Stimulated activated CD8-positive, alpha-beta memory T cell treated with anti-CD3 and anti-CD28 coated beads, Interleukin-12 subunit alpha, Interleukin-12 subunit beta, amount 100 ng/mL, for 1 hour (primary cell): ENCODE measurements around the gene SLN.
"Not testable (repeated sequence)": the region's sequence is repeated elsewhere in the genome, so short reads cannot be mapped to it uniquely, and the experiment has no call there.

Source experiments
- DNase-seq: peaks from one replicate; pipeline ENCODE4 v3.0.0-alpha.2; 2020; ENCODE audit warnings: low read depth

SLN gene

DNA sequence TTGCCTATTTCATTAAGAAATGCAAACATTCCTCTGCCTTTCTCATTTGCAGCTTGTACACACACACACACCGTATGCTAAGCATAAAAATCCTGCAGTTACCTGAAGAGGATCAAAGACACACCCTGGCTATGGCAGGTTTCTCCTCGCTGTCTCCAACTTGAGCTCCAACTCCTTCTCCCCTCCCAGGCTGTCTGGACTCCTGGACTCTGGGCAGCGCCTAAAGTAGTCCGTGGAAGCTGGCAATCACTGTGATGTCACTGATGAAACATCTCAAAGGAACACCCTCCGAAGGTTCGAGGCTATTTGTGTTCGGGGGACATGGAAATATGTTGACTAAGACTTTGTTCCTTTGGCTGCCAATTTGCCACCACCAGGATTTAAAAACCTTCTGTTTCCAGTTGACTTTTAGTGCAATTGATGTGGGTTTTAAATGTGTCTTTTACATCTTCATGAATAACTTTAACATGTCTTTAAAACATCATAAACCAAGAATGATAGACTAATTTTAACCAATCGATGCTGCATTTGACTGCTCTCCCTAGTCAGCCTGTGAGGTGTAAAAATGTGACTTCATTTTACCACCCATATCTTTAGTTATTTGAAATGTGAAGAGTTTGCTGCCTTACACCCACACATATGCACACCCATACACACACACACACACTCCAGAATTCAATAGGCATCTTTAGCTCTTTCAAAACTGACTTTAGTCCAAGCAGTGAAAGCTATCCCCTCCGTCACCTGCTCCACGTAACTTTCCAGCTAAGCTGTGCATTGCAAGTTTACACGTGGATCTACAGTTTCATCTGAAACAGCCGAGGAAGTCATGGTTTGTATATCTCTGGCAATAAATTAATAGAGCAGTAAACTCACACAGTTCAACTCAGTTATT is at the start of gene SLN:
TSS of gene SLN (minus strand) at position 196 of the 895 bp plus-strand sequence.
- DNase-seq = no peak

GRCh38 chr11:107758719-107759355 is 47.0 kb upstream of the SLN start:
- DNase-seq = not testable (repeated sequence)

DNA sequence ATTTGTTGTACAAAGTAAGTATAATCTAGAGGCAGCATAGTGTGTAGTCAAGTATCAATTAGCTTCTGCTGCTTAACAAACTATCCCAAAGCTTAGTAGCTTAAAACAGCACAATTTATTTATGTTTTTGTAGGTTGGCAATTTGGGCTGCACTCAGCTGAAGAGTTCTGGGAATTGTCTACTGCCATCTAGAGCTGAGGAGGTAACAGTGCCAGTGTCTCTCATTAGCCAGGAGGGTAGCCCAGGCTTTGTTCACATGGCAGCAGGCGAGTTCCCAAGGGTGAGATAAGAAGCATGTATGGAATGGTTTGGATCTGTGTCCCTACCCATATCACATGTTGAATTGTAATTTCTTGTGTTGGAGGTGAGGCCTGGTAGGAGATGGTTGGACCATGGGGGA is 45.8 kb upstream of the SLN start:
- DNase-seq = no peak

GRCh38 chr11:107756553-107756952 is 44.7 kb upstream of the SLN start:
- no peak for DNase-seq

GRCh38 chr11:107752949-107753822 is 41.3 kb upstream of the SLN start:
- no peak for DNase-seq

- DNase-seq = no peak
Measured at GRCh38 chr11:107752508-107752907, 40.7 kb upstream of the SLN start.

DNA sequence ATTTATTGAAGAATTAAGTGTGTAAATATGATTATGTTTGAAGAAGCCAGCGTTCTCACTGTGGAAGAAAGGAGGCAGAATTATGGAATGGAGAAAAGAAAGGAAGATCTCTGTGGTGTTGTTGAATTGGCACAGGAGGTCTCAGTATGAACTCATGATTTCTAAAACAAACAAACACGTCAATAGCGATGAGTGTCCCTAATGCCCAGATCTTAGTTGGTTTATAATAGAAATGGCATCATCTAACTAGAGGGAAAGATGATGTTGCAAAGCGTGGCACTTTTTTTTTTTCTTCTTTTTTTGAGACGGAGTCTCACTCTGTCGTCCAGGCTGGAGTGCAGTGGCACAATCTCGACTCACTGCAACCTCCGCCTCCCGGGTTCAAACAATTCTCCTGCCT is 39.2 kb upstream of the SLN start:
- no peak for DNase-seq

DNA sequence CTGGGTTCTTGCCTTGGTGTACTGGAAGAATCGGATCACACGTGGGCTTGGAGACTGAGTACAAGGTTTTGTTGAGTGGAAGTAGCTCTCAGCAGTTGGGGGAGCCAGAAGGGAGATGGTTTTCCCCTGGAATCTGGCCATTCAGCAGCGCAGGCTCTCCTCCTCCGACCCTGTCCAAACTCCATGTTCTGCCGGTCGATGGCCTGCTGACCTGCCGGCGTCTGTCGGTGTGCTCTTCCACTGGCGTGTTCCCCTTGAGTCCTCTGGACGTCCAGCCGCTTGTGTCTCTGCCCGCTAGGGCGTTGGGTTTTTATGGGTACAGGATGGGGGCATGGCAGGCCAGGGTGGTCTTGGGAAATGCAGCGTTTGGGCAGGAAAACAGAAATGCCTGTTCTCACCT is 38.5 kb upstream of the SLN start:
- no peak for DNase-seq

GRCh38 chr11:107747622-107748021 is 35.8 kb upstream of the SLN start:
- DNase-seq = no peak

DNA sequence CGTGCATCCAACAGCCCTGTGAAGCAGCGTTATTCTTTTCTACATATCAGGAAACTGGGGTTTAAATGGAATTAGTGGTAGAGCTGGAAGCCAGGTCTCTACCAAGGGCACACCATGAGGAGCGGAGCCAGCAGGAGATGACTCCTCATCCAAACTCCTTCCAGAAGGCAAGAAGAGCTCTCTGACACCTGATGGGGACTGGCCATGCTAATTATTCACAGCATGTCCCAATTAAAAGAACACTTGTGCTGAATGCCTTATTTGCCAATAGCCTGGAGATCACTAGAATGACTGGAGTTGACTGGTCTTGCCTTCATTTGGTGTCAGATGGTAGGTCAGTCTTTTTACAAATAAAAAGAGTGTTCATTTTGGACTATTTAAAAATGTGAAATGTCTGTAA is 32.9 kb upstream of the SLN start:
- no peak for DNase-seq

GRCh38 chr11:107743191-107743590 is 31.3 kb upstream of the SLN start:
- DNase-seq = no peak

DNA sequence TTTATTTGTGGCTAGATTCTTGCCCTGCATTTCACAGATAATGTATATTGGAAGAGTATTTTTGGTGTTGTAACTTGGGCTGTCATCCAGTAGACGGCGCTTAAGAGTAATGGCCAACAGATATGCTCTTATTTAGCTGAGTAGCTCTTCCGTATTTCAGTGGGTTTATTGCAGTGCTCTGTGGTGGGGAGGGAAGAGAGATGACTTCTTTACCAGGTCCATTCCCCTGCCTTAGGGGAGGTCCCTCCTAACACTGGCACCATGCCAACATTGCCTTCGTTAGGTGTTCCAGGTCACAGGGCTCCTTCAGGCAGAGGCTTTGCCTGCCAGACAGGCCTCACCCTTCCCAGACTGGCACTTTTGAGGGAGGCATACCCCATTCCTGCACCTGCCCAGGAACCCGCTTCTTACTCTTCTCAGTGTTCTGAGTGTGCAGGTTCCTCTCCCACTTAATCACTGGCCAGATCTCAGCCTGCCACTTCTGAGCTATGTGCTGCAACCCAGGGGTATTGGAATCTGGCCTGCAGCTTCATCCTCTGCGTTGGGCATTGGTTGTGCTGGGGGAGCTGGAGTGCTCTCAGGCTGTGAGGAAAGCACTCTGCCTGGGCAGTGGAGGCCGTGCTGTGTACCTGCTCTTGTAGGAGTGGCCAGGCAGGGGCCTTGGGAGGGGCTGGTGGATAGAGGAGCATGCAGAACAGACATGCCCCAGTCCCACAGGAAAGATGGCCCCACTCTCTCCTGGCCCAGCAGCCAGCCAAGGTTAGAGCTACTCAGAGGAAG is 29.4 kb upstream of the SLN start:
- DNase-seq = no peak

DNA sequence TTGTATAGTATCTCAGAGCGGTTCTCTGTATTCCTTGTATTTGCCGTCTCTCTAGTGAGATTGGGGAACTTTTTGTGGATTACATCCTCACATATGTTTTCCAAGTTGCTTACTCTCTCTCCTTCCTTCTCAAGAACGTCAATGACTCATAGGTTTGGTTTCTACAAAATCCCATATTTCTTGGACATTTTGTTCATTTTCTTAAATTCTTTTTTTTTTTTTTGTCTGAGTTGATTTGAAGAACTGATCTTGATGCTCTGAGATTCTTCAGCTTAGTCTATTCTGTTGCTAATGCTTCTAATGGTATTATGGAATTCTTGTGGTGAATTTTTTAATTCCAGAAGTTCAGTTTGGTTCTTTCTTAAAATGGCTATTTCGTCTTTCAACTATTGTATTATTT is 28.4 kb upstream of the SLN start:
- no peak for DNase-seq

DNA sequence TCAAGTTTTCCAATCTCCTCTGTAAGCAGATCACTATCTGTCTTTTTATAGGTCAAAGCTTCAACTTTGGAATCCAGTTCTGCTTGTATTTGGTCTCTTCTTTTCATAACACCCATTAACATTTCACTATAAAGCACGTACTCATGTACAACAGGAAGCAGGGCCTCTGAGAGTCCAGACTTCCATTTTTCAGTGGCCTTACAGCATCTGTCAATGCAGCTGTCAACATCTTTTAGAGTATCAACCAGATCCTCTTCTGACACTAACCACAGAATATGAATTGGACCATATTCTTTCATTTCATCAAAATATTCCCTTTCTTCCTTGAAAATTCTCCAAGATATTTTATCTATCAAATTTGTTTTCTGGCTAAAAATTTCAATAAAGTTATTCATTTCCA is 24.7 kb upstream of the SLN start:
- DNase-seq = no peak

DNA sequence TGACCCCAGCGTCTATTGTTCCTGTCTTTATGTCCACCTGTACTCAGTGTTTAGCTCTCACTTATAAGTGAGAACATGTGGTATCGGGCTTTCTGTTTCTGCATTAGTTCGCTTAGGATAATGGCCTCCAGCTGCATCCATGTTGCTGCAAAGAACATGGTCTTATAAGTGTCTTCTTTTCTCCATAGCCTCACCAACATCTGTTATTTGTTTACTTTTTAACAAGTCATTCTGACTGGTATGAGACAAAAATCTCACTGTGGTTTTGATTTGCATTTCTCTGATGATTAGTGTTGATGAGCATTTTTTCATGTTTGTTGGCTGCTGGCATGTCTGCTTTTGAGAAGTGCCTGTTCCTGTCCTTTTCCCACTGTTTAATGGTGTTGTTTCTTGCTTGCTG is 21.7 kb upstream of the SLN start:
- no peak for DNase-seq

DNA sequence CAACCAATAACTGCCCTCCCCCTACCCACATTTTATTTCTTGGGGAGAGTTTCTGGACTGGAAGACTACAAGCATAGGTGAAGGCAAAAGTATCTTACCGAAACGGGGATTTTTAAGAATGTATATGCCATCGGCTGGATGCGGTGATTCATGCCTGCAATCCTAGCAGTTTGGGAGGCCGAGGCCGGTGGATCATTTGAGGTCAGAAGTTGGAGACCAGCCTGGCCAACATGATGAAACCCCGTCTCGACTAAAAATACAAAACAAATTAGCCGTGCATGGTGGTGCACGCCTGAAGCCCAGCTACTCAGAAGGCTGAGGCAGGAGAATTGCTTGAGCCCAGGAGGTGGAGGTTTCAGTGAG is 20.8 kb upstream of the SLN start:
- no peak for DNase-seq

DNA sequence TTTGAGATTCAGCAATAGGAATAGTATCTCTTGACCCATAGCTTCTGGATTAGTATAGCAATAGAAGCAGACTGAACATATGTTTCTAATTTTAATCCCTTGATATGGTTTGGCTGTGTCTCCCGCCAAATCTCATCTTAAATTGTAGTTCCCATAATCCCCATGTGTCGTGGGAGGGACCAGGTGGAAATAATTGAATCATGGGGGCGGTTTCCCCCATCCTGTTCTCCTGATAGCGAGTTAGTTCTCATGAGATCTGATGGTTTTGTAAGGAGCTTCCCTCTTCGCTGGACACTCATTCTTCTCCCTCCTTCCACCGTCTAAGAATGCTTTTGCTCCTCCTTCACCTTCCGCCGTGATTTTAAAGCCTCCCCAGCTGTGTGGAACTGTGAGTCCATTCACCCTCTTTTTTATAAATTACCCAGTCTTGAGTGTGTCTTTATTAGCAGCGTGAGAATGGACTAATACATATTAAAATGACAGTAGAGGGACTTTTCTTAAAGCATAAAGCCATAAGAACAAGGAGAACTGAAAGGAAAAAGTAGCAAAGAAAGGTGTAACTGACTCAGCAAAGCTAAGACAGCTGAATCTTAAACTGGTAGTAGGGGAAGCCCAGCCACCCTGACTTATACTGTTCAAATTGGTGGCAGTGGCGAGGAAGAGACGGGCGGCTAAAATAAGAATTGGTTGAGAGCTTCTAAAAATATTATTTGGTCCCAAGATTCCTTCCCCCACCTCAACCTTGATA is 20.3 kb upstream of the SLN start:
- no peak for DNase-seq

- DNase-seq = no peak
Measured at GRCh38 chr11:107722662-107723061, 10.8 kb upstream of the SLN start.

DNA sequence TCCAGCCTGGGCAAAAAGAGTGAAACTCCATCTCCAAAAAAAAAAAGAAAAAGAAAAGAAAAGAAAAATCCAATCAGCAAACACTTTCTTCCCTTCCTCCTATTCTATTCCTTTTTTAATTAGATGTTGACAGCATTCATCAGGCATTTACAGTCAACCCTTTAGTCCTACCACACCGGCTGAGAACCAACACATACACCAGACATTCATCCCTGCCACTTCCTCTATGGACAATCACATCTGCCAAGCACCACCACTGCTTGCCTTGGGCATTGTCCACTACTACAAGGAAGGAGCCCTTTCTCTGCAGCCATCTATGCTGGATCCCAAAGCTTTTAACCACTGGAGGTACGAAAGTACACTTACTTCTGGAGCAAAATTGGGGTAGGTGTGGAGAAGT is 9.4 kb upstream of the SLN start:
- DNase-seq = no peak

DNA sequence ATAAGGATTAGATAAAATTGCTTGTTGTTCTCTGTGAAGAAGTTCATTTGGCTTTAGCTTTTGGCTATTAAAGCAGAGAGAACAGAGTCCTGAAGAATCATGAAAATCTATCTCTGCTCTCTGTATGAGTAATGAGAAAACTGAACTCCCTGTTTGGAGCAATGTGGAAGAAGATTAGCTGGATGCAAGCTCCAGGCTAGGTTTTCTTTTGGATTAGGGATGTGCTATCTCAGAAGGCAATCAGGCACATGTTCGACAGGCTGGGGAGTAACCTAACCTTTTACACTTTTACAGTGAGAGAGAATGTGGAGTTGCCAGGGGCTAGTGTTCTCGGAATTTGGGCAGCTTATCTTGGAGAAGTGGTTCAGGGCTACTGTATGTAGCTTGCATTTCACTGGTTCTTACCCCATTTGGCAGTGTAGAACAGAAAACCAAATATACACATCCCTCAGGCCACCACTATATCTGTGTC is 8.5 kb upstream of the SLN start:
- no peak for DNase-seq
